ENCODE measurements around the gene NUPR1.

GRCh38 chr16:28532940-28533647, 5.7 kb downstream of the NUPR1 start:
- TF ChIP-seq MAX (IDR thresholded peaks at IDR 0.05) (no peak), CREB1 (IDR thresholded peaks at IDR 0.05; ENCODE audit: low read depth) (no peak), USF1 (IDR thresholded peaks at IDR 0.05) (no peak), REST (IDR thresholded peaks at IDR 0.05; ENCODE audit: low read depth) (no peak), EP300 (IDR thresholded peaks at IDR 0.05; ENCODE audit: borderline replicate concordance) (no peak), ZBTB7A (IDR thresholded peaks at IDR 0.05; ENCODE audit: low read depth) (no peak), CEBPB (IDR thresholded peaks at IDR 0.05) (no peak), EGR1 (IDR thresholded peaks at IDR 0.05) (no peak), YY1 (IDR thresholded peaks at IDR 0.05; ENCODE audit: low read depth) (no peak), RAD21 (IDR thresholded peaks at IDR 0.05; ENCODE audit: low read depth) (no peak), FOXM1 (IDR thresholded peaks at IDR 0.05; ENCODE audit: borderline replicate concordance, low read depth) (no peak)
